ENCODE measurements around the gene MLLT10. TPM values are rescaled to one million over a fixed set of nuclear protein-coding genes. Genes with fewer than 3 reads are reported as not detected.

The MLLT10 gene
- total and polyA plus RNA-seq, 9 of the 15 experiments (the other 6 are each of a cell fraction or from before 2014, with no cell fraction given) = 18.8 to 81.4 (median 64.2) TPM

DNA sequence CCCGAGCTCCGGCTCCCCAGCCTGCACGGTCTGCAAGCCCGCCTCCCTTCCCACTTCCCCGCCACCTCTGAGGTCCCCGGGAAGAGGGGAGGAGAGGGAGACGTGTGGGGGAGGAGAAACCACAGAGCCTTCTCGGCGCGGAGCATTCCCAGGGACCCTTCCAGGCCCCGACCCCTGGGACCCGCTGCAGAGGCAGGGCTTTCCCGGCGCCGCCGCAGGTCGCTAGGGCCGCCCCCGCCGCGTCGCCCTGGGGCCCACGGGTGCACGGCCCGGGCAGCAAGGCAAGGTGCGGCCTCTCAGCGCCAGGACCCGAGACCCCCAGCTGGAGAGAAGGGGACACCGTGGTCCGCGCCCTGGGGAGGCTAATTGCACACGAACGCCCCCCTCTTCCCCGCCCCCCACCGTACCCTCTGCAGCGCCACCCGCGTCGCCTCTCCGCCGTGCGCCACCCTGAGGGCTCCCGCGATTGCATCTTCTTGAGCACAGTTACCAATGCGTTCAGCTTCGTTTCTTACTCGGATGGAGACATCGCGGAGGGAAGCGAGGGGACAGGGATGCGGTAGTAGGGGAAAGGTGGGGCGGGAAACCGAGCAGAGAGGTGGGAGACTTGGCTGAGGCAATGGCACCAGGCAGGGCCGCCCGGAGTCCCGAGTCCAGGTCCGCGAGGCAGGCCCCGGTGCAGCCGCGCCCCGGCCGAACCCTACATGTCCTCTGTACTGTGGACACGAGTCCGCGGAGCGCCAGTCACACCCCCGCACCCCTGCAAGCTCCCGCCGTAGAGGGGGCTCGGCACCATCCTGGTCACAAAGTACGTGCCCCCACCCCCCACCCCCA is 37.5 kb upstream of the MLLT10 start (continued):
- TF ChIP-seq, protein P1, sequence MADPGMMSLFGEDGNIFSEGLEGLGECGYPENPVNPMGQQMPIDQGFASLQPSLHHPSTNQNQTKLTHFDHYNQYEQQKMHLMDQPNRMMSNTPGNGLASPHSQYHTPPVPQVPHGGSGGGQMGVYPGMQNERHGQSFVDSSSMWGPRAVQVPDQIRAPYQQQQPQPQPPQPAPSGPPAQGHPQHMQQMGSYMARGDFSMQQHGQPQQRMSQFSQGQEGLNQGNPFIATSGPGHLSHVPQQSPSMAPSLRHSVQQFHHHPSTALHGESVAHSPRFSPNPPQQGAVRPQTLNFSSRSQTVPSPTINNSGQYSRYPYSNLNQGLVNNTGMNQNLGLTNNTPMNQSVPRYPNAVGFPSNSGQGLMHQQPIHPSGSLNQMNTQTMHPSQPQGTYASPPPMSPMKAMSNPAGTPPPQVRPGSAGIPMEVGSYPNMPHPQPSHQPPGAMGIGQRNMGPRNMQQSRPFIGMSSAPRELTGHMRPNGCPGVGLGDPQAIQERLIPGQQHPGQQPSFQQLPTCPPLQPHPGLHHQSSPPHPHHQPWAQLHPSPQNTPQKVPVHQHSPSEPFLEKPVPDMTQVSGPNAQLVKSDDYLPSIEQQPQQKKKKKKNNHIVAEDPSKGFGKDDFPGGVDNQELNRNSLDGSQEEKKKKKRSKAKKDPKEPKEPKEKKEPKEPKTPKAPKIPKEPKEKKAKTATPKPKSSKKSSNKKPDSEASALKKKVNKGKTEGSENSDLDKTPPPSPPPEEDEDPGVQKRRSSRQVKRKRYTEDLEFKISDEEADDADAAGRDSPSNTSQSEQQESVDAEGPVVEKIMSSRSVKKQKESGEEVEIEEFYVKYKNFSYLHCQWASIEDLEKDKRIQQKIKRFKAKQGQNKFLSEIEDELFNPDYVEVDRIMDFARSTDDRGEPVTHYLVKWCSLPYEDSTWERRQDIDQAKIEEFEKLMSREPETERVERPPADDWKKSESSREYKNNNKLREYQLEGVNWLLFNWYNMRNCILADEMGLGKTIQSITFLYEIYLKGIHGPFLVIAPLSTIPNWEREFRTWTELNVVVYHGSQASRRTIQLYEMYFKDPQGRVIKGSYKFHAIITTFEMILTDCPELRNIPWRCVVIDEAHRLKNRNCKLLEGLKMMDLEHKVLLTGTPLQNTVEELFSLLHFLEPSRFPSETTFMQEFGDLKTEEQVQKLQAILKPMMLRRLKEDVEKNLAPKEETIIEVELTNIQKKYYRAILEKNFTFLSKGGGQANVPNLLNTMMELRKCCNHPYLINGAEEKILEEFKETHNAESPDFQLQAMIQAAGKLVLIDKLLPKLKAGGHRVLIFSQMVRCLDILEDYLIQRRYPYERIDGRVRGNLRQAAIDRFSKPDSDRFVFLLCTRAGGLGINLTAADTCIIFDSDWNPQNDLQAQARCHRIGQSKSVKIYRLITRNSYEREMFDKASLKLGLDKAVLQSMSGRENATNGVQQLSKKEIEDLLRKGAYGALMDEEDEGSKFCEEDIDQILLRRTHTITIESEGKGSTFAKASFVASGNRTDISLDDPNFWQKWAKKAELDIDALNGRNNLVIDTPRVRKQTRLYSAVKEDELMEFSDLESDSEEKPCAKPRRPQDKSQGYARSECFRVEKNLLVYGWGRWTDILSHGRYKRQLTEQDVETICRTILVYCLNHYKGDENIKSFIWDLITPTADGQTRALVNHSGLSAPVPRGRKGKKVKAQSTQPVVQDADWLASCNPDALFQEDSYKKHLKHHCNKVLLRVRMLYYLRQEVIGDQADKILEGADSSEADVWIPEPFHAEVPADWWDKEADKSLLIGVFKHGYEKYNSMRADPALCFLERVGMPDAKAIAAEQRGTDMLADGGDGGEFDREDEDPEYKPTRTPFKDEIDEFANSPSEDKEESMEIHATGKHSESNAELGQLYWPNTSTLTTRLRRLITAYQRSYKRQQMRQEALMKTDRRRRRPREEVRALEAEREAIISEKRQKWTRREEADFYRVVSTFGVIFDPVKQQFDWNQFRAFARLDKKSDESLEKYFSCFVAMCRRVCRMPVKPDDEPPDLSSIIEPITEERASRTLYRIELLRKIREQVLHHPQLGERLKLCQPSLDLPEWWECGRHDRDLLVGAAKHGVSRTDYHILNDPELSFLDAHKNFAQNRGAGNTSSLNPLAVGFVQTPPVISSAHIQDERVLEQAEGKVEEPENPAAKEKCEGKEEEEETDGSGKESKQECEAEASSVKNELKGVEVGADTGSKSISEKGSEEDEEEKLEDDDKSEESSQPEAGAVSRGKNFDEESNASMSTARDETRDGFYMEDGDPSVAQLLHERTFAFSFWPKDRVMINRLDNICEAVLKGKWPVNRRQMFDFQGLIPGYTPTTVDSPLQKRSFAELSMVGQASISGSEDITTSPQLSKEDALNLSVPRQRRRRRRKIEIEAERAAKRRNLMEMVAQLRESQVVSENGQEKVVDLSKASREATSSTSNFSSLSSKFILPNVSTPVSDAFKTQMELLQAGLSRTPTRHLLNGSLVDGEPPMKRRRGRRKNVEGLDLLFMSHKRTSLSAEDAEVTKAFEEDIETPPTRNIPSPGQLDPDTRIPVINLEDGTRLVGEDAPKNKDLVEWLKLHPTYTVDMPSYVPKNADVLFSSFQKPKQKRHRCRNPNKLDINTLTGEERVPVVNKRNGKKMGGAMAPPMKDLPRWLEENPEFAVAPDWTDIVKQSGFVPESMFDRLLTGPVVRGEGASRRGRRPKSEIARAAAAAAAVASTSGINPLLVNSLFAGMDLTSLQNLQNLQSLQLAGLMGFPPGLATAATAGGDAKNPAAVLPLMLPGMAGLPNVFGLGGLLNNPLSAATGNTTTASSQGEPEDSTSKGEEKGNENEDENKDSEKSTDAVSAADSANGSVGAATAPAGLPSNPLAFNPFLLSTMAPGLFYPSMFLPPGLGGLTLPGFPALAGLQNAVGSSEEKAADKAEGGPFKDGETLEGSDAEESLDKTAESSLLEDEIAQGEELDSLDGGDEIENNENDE (IDR thresholded peaks at IDR 0.05; ENCODE audit: low read depth, low read length) = no peak
- TF ChIP-seq, protein P2, sequence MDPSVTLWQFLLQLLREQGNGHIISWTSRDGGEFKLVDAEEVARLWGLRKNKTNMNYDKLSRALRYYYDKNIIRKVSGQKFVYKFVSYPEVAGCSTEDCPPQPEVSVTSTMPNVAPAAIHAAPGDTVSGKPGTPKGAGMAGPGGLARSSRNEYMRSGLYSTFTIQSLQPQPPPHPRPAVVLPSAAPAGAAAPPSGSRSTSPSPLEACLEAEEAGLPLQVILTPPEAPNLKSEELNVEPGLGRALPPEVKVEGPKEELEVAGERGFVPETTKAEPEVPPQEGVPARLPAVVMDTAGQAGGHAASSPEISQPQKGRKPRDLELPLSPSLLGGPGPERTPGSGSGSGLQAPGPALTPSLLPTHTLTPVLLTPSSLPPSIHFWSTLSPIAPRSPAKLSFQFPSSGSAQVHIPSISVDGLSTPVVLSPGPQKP (CRISPR knock-in tag; IDR thresholded peaks at IDR 0.05) = no peak
- TF ChIP-seq, protein P3, sequence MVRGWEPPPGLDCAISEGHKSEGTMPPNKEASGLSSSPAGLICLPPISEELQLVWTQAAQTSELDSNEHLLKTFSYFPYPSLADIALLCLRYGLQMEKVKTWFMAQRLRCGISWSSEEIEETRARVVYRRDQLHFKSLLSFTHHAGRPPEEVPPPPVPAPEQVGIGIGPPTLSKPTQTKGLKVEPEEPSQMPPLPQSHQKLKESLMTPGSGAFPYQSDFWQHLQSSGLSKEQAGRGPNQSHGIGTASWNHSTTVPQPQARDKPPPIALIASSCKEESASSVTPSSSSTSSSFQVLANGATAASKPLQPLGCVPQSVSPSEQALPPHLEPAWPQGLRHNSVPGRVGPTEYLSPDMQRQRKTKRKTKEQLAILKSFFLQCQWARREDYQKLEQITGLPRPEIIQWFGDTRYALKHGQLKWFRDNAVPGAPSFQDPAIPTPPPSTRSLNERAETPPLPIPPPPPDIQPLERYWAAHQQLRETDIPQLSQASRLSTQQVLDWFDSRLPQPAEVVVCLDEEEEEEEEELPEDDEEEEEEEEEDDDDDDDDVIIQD (CRISPR knock-in tag; IDR thresholded peaks at IDR 0.05) = no peak
- TF ChIP-seq, protein P4, sequence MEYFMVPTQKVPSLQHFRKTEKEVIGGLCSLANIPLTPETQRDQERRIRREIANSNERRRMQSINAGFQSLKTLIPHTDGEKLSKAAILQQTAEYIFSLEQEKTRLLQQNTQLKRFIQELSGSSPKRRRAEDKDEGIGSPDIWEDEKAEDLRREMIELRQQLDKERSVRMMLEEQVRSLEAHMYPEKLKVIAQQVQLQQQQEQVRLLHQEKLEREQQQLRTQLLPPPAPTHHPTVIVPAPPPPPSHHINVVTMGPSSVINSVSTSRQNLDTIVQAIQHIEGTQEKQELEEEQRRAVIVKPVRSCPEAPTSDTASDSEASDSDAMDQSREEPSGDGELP (CRISPR knock-in tag; IDR thresholded peaks at IDR 0.05; ENCODE audit: borderline replicate concordance) = 0 out of 2 replicates have a peak, but pooled peaks have one; percentile 32
- no peak for TF ChIP-seq ILK (tag; IDR thresholded peaks at IDR 0.05; ENCODE audit: borderline replicate concordance, low read depth)
- no peak for TF ChIP-seq ZNF23 (CRISPR knock-in tag; IDR thresholded peaks at IDR 0.05)
- 0 out of 2 replicates have a peak, but pooled peaks have one; percentile 8 for TF ChIP-seq ARID1B (IDR thresholded peaks at IDR 0.05)
- 0 out of 4 replicates have a peak, but pooled peaks of 1 of the 2 experiments have one; percentile 40 for TF ChIP-seq RCOR1 (IDR thresholded peaks at IDR 0.05; ENCODE audit: borderline replicate concordance in 1 of 2, low read depth in 2 of 2, low read length in 2 of 2)
- TF ChIP-seq EHMT2 (IDR thresholded peaks at IDR 0.05) = no peak
- no peak for TF ChIP-seq ZNF79 (CRISPR knock-in tag; IDR thresholded peaks at IDR 0.05; ENCODE audit: low read depth)
- TF ChIP-seq SMARCA5 (IDR thresholded peaks at IDR 0.05) = no peak
- no peak for TF ChIP-seq ZNF253 (CRISPR knock-in tag; conservative IDR thresholded peaks at IDR 0.05)
